OCI-LY3 (cell line): ENCODE results near the gene ARMC6.

Experiments used
- H2AFZ ChIP-seq: fragments of 200-600, 300-600 bp; shearing (Covaris generic); 2 replicates; pipeline ENCODE4 v1.6.0; 2014; ENCODE audit warnings: antibody characterized with exemption, low read depth, low read length
- H3K27ac ChIP-seq: fragments of 200-600, 300-600 bp; sonication (generic); 2 replicates; pipeline ENCODE4 v1.5.1; 2014; ENCODE audit warnings: mild to moderate bottlenecking, low read length, moderate library complexity, mixed read lengths
- H3K27me3 ChIP-seq: fragments of 200-600, 300-600 bp; sonication (generic); 2 replicates; pipeline ENCODE4 v1.6.1; 2014; ENCODE audit warnings: low read depth, low read length, mixed read lengths
- H3K36me3 ChIP-seq: fragments of 200-600, 300-600 bp; sonication (generic); replicated peaks from 2 replicates; pipeline ENCODE3; 2014; ENCODE audit warnings: low read depth, low read length, mixed read lengths
- H3K4me1 ChIP-seq: fragments of 300-600, 200-600 bp; sonication (generic); 2 replicates; pipeline ENCODE4 v1.6.1; 2014; ENCODE audit warnings: low read length, mixed read lengths
- H3K4me2 ChIP-seq: fragments of 200-600, 300-600 bp; sonication (generic); 2 replicates; pipeline ENCODE4 v1.6.1; 2014; ENCODE audit warnings: low read length, mixed read lengths
- H3K4me3 ChIP-seq: fragments of 300-600, 200-600 bp; sonication (generic); 2 replicates; pipeline ENCODE4 v1.5.1; 2014; ENCODE audit warnings: antibody characterized with exemption, mild to moderate bottlenecking, low read length, moderate library complexity
- H3K79me2 ChIP-seq: fragments of 300-600, 200-600 bp; shearing (Covaris generic); 2 replicates; pipeline ENCODE4 v1.6.1; 2014; ENCODE audit warnings: mild to moderate bottlenecking, low read length, mixed read lengths
- H3K9ac ChIP-seq: fragments of 300-600, 200-600 bp; shearing (Covaris generic); 2 replicates; pipeline ENCODE4 v1.6.0; 2014; ENCODE audit warnings: mild to moderate bottlenecking, low read length, moderate library complexity
- H3K9me3 ChIP-seq: fragments of 200-600, 300-600 bp; shearing (Covaris generic); 2 replicates; pipeline ENCODE4 v1.6.1; 2014; ENCODE audit warnings: low read length, mixed read lengths; ENCODE audit not compliant: insufficient read depth
- H4K20me1 ChIP-seq: fragments of 200-600, 300-600 bp; sonication (generic); 2 replicates; pipeline ENCODE4 v1.6.1; 2016; ENCODE audit warnings: low read length, mixed read lengths; ENCODE audit not compliant: insufficient read depth
- EZH2phosphoT487 ChIP-seq: fragments of 200-600 bp; shearing (Covaris generic); IDR thresholded peaks from 2 replicates; pipeline ENCODE4 v1.6.1; 2018; ENCODE audit warnings: antibody characterized with exemption, mixed run types, low read depth
- TF ChIP-seq, protein P1 (sequence below): fragments of 200-600, 300-600 bp; sonication (generic); IDR thresholded peaks from 2 replicates; pipeline ENCODE4 v1.5.1; 2014; ENCODE audit warnings: antibody characterized with exemption, low read length, low read depth

ARMC6 gene

GRCh38 chr19:19032420-19033175 is 805 bp upstream of the ARMC6 start:
- Histone ChIP-seq H4K20me1 (peaks cover 15% of the 10 kb centered on the region), H2AFZ (no peak overlapping the region), H3K27me3 (no peaks in the 10 kb centered on the region), H3K36me3 (peaks cover 38% of the 10 kb centered on the region), H3K79me2 (peaks cover 91% of the 10 kb centered on the region), H3K9me3 (no peaks in the 10 kb centered on the region), H3K27ac (peak overlapping the region; percentile 77), H3K4me2 (peak overlapping the region; percentile 78), H3K9ac (peak overlapping the region; percentile 93), H3K4me1 (peaks cover 8% of the 10 kb centered on the region; the same call in 1 of the 2 replicates), H3K4me3 (peak overlapping the region; percentile 87)
- TF ChIP-seq, protein P1, sequence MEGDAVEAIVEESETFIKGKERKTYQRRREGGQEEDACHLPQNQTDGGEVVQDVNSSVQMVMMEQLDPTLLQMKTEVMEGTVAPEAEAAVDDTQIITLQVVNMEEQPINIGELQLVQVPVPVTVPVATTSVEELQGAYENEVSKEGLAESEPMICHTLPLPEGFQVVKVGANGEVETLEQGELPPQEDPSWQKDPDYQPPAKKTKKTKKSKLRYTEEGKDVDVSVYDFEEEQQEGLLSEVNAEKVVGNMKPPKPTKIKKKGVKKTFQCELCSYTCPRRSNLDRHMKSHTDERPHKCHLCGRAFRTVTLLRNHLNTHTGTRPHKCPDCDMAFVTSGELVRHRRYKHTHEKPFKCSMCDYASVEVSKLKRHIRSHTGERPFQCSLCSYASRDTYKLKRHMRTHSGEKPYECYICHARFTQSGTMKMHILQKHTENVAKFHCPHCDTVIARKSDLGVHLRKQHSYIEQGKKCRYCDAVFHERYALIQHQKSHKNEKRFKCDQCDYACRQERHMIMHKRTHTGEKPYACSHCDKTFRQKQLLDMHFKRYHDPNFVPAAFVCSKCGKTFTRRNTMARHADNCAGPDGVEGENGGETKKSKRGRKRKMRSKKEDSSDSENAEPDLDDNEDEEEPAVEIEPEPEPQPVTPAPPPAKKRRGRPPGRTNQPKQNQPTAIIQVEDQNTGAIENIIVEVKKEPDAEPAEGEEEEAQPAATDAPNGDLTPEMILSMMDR: peak; percentile 9; the same call in 1 of the 2 replicates
- no peak for TF ChIP-seq EZH2phosphoT487

GRCh38 chr19:19033176-19033425 is 302 bp upstream of the ARMC6 start:
- Histone ChIP-seq H3K9ac (peak overlapping the region; percentile 93), H3K27me3 (no peaks in the 10 kb centered on the region), H3K9me3 (no peaks in the 10 kb centered on the region), H3K4me2 (peak overlapping the region; percentile 78), H2AFZ (no peak overlapping the region), H3K4me3 (peak overlapping the region; percentile 87), H3K4me1 (peaks cover 8% of the 10 kb centered on the region; the same call in 1 of the 2 replicates), H3K79me2 (peaks cover 91% of the 10 kb centered on the region), H4K20me1 (peaks cover 13% of the 10 kb centered on the region), H3K27ac (peak overlapping the region; percentile 77), H3K36me3 (peaks cover 39% of the 10 kb centered on the region)
- no peak for TF ChIP-seq EZH2phosphoT487
- TF ChIP-seq, protein P1: no peak

- peak overlapping the region; percentile 77 for H3K27ac ChIP-seq
- H3K36me3 ChIP-seq: peaks cover 37% of the 10 kb centered on the region
- H3K4me1 ChIP-seq: peaks cover 8% of the 10 kb centered on the region; the same call in 1 of the 2 replicates
- peak overlapping the region; percentile 87 for H3K4me3 ChIP-seq
- H4K20me1 ChIP-seq: peaks cover 10% of the 10 kb centered on the region; the same call in 1 of the 2 replicates
- H3K9ac ChIP-seq: peak overlapping the region; percentile 93
- no peaks in the 10 kb centered on the region for H3K27me3 ChIP-seq
- peak overlapping the region; percentile 58 for H2AFZ ChIP-seq
- peaks cover 90% of the 10 kb centered on the region for H3K79me2 ChIP-seq
- TF ChIP-seq EZH2phosphoT487: no peak
- TF ChIP-seq, protein P1: no peak
- H3K9me3 ChIP-seq: no peaks in the 10 kb centered on the region
- H3K4me2 ChIP-seq: peak overlapping the region; percentile 91
These were observed 811 bp downstream of the ARMC6 start for GRCh38 chr19:19034204-19034624.

DNA sequence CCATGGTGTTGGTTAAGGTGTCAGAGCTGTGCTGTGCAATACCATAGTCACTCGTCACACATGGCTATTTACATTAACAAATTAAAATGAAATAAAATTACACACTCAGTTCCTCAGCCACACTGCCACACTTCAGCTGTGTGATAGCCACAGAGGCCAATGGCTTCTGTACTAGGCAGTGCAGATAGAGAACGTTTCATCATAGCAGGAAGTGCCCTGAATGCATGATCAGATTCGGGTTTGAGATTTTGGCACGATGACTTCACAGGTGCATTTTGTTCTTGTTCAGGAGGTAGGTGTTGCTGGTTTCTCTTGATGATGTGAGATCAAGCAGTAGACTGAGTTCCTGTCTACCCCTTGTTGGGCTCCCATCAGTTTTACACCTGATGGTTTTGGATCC is 6.5 kb downstream of the ARMC6 start:
- TF ChIP-seq, protein P1: no peak
- no peak for TF ChIP-seq EZH2phosphoT487
- Histone ChIP-seq H4K20me1 (no peaks in the 10 kb centered on the region), H3K36me3 (peaks cover 36% of the 10 kb centered on the region), H3K27me3 (no peaks in the 10 kb centered on the region), H3K9me3 (no peaks in the 10 kb centered on the region), H3K9ac (no peak overlapping the region), H3K4me1 (no peaks in the 10 kb centered on the region), H3K79me2 (peaks cover 73% of the 10 kb centered on the region), H3K27ac (no peak overlapping the region), H3K4me2 (no peak overlapping the region), H3K4me3 (no peak overlapping the region), H2AFZ (no peak overlapping the region)
